Body of pancreas (tissue), 4 donors: ENCODE measurements around the gene TCF15. TPM values are rescaled to one million over a fixed set of nuclear protein-coding genes. Genes with fewer than 3 reads are reported as not detected.
"Not testable (repeated sequence)": the region's sequence is repeated elsewhere in the genome, so short reads cannot be mapped to it uniquely, and the experiment has no call there.

Source experiments
- ATAC-seq: fragments of 150-250 bp; one replicate; pipeline ENCODE4 v1.9.1; 2016
- DNase-seq, 4 donors: peaks; one replicate each; pipeline ENCODE4 v3.0.0-alpha.2; 2019
- H3K27ac ChIP-seq, 4 donors: fragments of 200-600 bp; sonication (generic); 1 replicate in 3 of 4; 2 replicates in 1 of 4; pipeline versions ENCODE4 v1.5.1 to v1.6.1; 2016 to 2019; ENCODE audit warnings: mild to moderate bottlenecking in 1 of 4, mixed read lengths in 1 of 4, moderate library complexity in 1 of 4
- H3K27me3 ChIP-seq, 2 donors: fragments of 200-600 bp; sonication (generic); one replicate each; pipeline ENCODE4 v1.6.0; 2016; ENCODE audit warnings: mild to moderate bottlenecking in 1 of 2
- H3K36me3 ChIP-seq, 2 donors: fragments of 200-600 bp; sonication (generic); replicated peaks in 1 of 2; 2 replicates each; pipeline ENCODE4 v1.5.1; 2016; ENCODE audit warnings: low read depth in 2 of 2; ENCODE audit not compliant: insufficient read depth in 1 of 2
- H3K4me1 ChIP-seq: fragments of 200-600 bp; sonication (generic); one replicate; pipeline ENCODE4 v1.6.0; 2016
- H3K4me3 ChIP-seq, 2 donors: fragments of 200-600 bp; sonication (generic); 1 replicate in 1 of 2; 2 replicates in 1 of 2; pipeline ENCODE4 v1.5.1; 2016 to 2019
- H3K9me3 ChIP-seq, 3 donors: fragments of 200-600 bp; sonication (generic); 1 replicate in 2 of 3; 2 replicates in 1 of 3; pipeline ENCODE4 v1.5.1; 2016
- POLR2A ChIP-seq, 3 donors: fragments of 450-650 bp; IDR thresholded peaks; one replicate each; pipeline ENCODE4 v1.6.1; 2016; ENCODE audit warnings: antibody characterized with exemption in 3 of 3, mild to moderate bottlenecking in 2 of 3
- WGBS, 2 donors: methylation state at CpG; one replicate each; pipeline ENCODE4 v1.1.5; 2017; 5-methylcytosine and 5-hydroxymethylcytosine counted together
- intact Hi-C: fragments of 100-400 bp; cut with DNase I; formaldehyde crosslinking; loops from one replicate; pipeline ENCODE4 v1.15.1; 2023
- total RNA-seq, 2 donors: library from RNA; depleted of rRNA; stranded (reverse); fragments of >200 nt; gene quantifications; one replicate each; pipeline ENCODE4 v1.1.0, GENCODE V29; 2016
- TF ChIP-seq, protein P1 (sequence below), 7 experiments: fragments of 450-650 bp in 4 of 7; fragments of 200-600 bp in 3 of 7; sonication (generic) in 3 of 7; IDR thresholded peaks; one replicate each; pipeline ENCODE4 v1.5.1; 2016 to 2019; ENCODE audit warnings: antibody characterized with exemption in 7 of 7

Gene TCF15
- total RNA-seq, 2 donors from 2014 or later: not detected

DNA sequence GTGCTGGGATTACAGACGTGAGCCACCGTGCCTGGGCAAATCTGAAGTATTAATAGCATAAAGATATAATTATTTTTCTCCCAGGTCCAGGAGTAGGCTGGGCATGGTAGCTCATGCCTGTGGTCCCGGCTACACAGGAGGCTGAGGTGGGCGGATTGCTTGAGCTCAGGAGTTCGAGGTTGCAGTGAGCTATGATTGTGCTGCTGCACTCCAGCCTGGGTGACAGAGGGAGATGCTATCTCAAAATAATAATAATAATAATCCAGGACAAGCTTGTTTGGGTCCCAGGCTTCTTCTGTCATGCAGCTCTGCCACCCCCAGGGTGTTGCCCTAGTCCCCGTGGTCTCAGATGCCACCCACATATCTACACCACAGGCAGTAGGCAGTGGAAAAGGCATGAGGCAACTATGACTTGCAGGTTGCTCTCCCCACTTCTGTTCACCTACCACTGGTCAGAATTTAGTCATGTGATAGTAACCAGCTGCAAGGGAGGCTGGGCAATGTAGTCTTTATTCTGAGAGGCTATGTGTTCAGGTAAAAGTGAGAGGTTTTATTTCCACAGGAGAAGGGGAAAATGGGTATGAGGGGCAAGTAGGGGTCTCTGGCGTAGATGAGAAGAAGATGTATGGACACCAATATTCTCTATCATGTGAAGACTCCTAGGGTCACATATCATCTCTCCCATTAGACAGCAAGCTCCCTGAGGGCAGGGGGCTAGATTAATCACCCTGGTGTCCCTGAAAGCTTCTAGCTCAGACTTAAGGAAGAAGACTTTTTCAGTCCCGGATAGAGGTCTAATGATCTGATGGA, 25.7 kb downstream of the TCF15 start:
- no peak for DNase-seq
- intact Hi-C loops: no loop called here
- no peak overlapping the region for H3K4me3 ChIP-seq
- no peak for ATAC-seq
- H3K27ac ChIP-seq: no peak overlapping the region
- H3K4me1 ChIP-seq: no peaks in the 10 kb centered on the region
- TF ChIP-seq POLR2A (IDR thresholded peaks at IDR 0.05): no peak
- TF ChIP-seq, protein P1, sequence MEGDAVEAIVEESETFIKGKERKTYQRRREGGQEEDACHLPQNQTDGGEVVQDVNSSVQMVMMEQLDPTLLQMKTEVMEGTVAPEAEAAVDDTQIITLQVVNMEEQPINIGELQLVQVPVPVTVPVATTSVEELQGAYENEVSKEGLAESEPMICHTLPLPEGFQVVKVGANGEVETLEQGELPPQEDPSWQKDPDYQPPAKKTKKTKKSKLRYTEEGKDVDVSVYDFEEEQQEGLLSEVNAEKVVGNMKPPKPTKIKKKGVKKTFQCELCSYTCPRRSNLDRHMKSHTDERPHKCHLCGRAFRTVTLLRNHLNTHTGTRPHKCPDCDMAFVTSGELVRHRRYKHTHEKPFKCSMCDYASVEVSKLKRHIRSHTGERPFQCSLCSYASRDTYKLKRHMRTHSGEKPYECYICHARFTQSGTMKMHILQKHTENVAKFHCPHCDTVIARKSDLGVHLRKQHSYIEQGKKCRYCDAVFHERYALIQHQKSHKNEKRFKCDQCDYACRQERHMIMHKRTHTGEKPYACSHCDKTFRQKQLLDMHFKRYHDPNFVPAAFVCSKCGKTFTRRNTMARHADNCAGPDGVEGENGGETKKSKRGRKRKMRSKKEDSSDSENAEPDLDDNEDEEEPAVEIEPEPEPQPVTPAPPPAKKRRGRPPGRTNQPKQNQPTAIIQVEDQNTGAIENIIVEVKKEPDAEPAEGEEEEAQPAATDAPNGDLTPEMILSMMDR (IDR thresholded peaks at IDR 0.05): no peak
- no peaks in the 10 kb centered on the region for H3K36me3 ChIP-seq
- H3K9me3 ChIP-seq: no peaks in the 10 kb centered on the region
- no peaks in the 10 kb centered on the region for H3K27me3 ChIP-seq
- 58 to 70% methylated on average over 8 of the region's 8 CpGs for WGBS, 2 donors

DNA sequence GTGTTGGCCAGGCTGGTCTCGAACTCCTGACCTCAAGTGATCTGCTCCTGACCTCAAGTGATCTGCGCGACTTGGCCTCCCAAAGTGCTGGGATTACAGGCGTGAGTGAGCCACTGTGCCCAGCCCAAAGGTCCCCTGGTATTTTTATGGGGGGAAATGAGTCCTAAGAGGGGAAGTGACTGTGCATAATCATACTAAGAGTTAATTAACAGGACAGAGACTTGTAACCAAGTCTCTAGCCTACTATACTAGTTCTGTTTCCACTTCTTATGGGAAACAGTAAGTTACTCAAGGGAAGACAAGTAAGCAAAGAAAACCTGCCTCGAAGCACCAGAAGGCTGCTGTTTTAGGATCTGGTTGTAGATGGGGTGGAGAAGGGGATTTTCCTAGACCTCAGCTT, 27.9 kb downstream of the TCF15 start:
- 55 to 59% methylated on average over 5 of the region's 5 CpGs for WGBS, 2 donors
- DNase-seq: no peak
- TF ChIP-seq, protein P1 (IDR thresholded peaks at IDR 0.05): no peak
- TF ChIP-seq POLR2A (IDR thresholded peaks at IDR 0.05): no peak
- Histone ChIP-seq H3K36me3 (no peaks in the 10 kb centered on the region), H3K4me1 (no peaks in the 10 kb centered on the region), H3K27me3 (no peaks in the 10 kb centered on the region), H3K9me3 (no peaks in the 10 kb centered on the region), H3K27ac (no peak overlapping the region), H3K4me3 (no peak overlapping the region)
- no peak for ATAC-seq
- intact Hi-C loops: no loop called here

DNA sequence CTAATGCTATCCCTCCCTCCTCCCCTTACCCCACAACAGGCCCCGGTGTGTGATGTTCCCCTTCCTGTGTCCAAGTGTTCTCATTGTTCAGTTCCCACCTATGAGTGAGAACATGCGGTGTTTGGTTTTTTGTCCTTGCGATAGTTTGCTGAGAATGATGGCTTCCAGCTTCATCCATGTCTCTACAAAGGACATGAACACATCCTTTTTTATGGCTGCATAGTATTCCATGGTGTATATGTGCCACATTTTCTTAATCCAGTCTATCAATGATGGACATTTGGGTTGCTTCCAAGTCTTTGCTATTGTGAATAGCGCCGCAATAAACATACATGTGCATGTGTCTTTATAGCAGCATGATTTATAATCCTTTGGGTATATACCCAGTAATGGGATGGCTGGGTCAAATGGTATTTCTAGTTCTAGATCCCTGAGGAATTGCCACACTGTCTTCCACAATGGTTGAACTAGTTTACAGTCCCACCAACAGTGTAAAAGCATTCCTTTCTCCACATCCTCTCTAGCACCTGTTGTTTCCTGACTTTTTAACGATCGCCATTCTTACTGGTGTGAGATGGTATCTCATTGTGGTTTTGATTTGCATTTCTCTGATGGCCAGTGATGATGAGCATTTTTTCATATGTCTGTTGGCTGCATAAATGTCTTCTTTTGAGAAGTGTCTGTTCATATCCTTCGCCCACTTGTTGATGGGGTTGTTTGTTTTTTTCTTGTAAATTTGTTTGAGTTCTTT, 31.0 kb downstream of the TCF15 start:
- not testable (repeated sequence) for H3K27ac ChIP-seq, H3K4me3 ChIP-seq, H3K36me3 ChIP-seq, H3K9me3 ChIP-seq, DNase-seq, H3K27me3 ChIP-seq, ATAC-seq, H3K4me1 ChIP-seq
- intact Hi-C loops: loop anchor here (10.0 kb wide), 1 partner anchor 156 kb away; no protein-coding TSS in a partner anchor
- WGBS, 2 donors: 77 to 86% methylated on average over 7 to 8 of the region's 8 CpGs

DNA sequence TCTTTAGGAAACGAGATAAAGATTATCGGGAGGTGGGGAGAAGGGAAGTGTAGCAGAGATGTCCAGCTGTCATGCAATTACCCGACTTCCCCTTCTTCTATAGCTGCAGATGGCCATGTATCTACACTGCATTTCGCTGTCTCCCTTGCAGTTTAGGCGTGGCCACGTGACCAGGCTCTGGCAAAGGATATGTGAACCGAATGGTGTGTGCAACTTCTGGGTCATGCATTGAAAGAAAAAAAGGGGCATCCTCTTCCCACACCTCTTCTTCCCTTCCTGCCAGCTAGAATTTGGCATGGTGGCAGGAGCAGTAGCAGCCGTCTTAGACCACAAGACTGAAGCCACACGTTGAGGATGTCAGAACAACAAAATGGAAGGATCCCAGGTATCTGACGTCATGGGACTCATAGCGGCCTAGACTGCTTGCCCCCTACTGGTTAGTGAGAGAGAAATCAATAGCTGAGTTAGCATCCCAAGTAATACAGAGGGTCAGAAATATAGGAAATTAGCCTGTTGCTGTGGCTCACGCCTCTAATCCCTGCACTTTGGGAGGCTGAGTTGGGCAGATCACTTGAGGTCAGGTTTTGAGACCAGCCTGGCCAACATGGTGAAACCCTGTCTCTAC, 32.8 kb downstream of the TCF15 start:
- TF ChIP-seq, protein P1 (IDR thresholded peaks at IDR 0.05): no peak
- TF ChIP-seq POLR2A (IDR thresholded peaks at IDR 0.05): no peak
- H3K27me3 ChIP-seq: no peaks in the 10 kb centered on the region
- H3K4me1 ChIP-seq: peaks cover 2% of the 10 kb centered on the region
- no peak for ATAC-seq
- no peaks in the 10 kb centered on the region for H3K36me3 ChIP-seq
- DNase-seq: no peak
- 48 to 60% methylated on average over 12 of the region's 12 CpGs for WGBS, 2 donors
- H3K9me3 ChIP-seq: no peaks in the 10 kb centered on the region
- H3K27ac ChIP-seq: no peak overlapping the region
- intact Hi-C loops: loop anchor here (10.0 kb wide), 1 partner anchor 158 kb away; no protein-coding TSS in a partner anchor
- no peak overlapping the region for H3K4me3 ChIP-seq

DNA sequence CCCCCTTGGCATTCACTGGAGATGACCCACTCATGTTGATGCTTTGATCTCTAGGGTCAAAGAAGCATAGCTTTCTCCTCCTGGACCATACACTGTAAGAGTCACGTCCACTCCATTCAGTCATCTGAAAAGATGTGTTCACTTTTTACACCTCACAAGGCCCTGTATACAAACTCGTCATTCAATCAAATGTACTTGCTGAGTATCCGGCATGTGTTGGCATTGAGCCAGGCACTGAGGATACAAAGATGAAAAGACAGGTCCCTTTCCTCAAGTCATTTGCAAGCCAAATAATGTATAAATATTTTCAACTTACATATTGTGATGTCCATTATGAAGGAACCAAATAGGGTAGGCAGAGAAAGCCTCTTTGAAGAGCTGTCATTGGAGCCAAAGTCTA, 34.0 kb downstream of the TCF15 start:
- H3K4me3 ChIP-seq: no peak overlapping the region
- DNase-seq (peak in 1 of 4 donors; percentile 17), ATAC-seq (no peak)
- TF ChIP-seq, protein P1 (IDR thresholded peaks at IDR 0.05): no peak
- no peak overlapping the region for H3K27ac ChIP-seq
- WGBS, 2 donors: 26 to 27% methylated on average over 3 of the region's 3 CpGs
- no peaks in the 10 kb centered on the region for H3K36me3 ChIP-seq
- no peaks in the 10 kb centered on the region for H3K9me3 ChIP-seq
- intact Hi-C loops: loop anchor here (10.0 kb wide), 1 partner anchor 159 kb away; no protein-coding TSS in a partner anchor
- H3K27me3 ChIP-seq: no peaks in the 10 kb centered on the region
- H3K4me1 ChIP-seq: peaks cover 12% of the 10 kb centered on the region
